NCI-H2107 treated with DMSO at 0.1 percent for 48 hours (cell line): Measurements from ENCODE around the gene PAN2.
A peak's percentile ranks its signal among the peaks of the same experiment; 100 is the strongest.
"Not testable (repeated sequence)": the region's sequence is repeated elsewhere in the genome, so short reads cannot be mapped to it uniquely, and the experiment has no call there.

Source experiments
- DNase-seq: peaks from one replicate; lab custom pipeline; 2025; ENCODE audit not compliant: unreplicated experiment; lab: John Stamatoyannopoulos, UW

Gene PAN2

DNA sequence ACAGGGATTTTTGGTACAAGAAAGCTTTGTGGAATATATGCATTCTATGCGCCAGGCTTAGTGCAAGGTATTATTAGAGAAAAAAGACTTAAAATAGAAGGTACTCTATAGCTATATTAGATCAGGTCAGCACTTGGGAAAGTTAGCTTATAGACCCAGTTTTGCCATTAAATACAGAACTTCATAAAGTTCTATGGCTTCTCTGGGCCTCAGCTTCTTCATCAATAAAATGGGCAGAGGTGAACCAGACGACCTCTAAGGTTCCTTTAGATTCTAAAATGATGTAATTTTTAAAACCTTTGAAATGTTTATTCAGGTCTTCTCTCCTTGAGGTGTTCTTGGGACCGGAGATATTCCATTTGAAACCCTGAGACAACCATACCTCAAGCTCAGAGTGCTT is 25.1 kb downstream of the PAN2 start:
- DNase-seq: no peak

DNA sequence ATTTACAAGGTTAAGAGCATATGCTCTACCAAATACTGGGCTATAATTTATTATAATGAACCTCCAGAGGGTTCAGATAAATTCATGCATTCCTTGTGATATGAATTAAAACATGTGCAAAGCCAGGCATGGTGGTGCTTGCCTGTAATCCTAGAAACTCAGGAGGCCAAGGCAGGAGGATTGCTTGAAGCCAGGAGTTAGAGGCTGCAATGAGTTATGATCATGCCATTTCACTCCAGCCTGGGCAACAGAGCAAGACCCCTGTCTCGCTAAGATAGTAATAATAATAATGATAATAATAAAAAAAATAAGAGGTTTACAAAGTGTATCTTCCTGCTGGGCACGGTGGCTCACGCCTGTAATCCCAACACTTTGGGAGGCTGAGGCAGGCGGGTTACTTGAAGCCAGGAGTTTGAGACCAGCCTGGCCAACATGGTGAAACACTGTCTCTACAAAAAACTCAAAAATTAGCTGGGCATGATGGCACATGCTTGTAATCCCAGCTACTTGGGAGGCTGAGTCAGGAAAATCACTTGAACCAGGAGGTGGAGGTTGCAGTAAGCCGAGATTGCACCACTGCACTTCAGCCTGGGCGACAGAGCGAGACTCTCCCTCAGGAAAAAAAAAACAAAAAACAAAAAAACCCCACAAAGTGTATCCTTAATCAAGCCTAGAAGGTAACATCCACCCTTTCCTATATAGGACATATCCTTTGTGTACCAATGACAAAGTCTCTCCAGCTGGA is 26.4 kb downstream of the PAN2 start:
- DNase-seq: no peak

DNA sequence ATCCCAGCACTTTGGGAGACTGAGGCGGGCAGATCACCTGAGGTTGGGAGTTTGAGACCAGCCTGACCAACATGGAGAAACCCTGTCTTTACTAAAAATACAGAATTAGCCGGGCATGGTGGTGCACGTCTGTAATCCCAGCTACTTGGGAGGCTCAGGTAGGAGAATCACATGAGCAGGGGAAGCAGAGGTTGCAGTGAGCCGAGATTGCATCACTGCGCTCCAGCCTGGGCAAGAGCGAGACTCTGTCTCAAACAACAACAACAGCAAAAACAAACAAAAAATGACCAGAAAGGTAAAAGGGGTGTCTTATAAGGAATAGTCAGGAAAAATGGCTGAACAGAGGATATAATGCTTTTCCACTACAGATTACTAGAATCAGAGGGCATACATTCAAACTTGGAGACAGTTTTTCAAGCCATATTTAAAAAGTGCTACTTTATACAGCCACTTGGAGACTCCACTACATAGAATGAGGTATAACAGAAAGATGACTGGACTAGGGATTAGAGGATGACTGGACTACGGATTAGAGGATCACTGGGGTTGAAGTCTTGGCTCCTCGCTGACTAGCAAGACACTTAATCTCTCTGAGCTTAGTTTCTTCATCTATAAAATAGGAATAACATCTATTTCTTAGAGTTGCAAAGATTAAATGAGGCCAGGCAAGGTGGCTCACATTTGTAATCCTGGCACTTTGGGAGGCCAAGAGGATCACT is 28.8 kb downstream of the PAN2 start:
- no peak for DNase-seq

DNA sequence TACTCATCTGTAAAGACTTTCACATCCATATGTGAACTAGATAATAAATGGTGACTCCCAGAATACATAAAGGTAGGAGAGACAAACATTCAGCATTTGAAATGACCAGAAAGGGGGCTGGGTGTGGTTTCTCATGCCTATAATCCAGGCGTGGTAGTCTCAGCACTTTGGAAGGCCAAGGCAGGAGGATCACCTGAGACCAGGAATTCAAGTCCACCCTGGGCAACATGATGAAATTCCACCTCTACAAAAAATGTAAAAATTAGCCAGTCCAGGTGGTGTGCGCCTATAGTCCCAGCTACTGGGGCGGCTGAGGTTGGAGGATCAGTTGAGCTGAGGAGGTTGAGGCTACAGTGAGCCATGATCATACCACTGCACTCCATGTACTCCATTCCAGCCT is 29.5 kb downstream of the PAN2 start:
- no peak for DNase-seq

DNA sequence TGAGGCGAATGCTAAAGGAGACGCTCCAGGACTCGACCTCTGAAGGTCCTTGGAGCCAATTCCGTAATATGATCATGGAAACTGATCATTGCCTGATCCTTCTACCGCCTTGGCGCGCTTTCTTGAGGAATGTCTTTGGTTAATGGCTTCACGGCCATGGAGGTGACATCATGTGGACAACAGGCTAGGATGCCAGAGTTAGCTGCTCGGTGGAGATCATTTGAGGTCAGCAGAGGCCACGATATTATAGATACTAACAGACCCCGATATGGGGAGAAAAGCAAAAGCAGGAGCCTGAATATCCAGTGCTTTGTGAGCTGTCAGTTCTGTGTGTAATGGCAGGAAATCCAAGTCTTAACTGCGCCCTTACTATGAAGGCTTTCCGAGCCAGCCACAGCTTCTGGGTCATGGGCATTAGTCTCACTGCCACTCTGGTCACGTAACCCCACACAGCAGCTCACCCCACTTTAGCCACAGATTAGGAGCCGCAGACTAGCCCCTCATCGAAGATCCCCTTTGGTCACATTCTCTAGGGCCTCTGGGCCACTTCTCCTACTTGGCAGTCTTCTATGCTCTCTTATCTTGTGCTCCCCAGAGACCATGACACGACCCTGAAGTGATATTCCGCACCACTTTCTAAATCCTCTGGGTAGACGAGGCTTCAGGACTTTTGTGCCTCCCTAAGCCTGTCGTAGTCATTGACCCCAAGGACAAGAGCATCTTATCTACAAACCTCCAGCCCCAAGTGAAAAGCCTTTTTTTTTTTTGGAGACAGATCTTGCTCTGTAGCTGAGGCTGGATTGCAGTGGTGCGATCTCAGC is 32.9 kb downstream of the PAN2 start:
- no peak for DNase-seq

DNA sequence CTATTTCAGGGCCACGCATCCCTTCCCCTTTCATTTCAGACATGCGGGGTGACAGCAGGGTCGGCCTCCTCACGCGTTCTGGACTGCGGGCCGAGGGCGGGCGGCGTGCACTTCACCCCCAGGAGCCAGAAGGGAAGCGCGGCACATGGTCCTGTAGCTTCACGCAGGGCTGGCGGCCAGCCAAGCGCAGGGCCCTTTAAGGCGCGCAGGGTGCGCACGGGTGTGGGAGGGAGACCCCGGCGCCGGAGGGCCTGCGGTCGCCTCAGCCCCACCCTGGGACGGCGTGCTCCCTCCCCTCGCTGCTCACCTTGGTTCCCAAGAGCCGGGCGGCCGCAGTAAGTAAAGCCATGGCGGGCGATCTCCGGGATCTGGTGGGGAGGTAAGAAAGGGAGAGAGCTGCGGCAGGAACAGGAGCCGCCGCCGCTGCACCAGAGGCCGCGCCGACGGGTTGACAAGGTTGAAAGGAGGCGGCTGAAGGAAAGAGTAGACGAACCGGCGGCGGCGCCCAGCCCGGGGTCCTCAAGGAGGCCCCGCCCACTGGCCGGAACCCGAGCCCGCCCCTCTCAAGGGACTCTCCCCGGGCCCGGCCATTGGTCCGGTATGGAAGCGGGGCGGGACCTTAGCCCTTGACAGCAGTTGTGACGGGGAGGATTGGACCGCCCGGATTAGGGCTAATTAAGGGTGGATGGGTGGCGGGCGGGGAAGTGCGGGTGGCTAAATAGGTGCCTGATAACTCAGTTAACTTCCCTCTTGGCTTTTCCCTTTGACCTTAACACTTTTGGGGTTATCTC is 33.8 kb downstream of the PAN2 start, which contains the start of gene CS:
Gene CS (minus strand): TSS at position 478 of the 791 bp plus-strand sequence. CDS start 129 bp downstream, at position 349.
- peak; percentile 89 for DNase-seq

DNA sequence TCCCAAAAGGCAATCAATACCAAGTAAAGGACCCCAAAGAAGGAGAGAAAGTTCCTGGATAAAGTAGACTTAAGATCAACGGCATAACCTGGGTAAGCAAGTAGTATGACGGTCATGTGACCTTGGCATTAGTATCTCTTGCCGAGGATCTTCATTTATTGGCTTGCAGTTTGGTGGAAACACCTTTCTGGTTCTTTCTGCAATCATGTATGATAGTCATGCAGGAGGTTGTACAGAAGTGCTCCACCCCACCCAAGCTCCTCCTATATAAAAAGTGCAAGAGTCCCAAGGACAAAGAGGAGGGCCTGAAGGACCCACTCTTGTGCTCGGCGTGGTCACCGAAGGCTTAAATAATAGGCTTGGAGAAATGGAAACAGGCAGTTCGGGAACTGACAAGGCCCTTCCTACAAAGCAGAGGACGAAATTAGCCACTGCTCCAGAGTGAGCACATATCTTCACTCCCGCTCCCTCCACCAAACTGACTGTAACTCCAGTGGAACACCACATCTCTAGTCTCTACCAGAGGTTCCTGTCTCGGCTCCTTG is 34.4 kb downstream of the PAN2 start:
- DNase-seq: no peak

DNA sequence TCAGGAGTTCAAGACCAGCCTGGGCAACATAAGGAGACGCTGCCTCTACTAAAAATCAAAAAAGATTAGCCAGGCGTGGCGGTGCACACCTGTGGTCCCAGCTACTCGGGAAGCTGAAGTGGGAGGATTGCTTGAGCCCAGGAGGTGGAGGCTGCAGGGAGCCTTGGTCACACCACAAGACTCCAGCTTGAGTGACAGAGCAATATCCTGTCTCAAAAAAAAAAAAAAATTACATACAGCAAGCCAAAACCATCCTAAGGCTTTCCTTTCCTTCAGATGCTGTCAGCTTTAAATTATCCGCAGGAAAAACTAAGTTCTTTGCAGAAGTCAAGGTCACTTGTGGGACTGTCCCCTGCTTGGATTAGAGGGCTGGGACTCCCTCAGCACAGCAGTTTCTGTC is 35.0 kb downstream of the PAN2 start:
- no peak for DNase-seq

DNA sequence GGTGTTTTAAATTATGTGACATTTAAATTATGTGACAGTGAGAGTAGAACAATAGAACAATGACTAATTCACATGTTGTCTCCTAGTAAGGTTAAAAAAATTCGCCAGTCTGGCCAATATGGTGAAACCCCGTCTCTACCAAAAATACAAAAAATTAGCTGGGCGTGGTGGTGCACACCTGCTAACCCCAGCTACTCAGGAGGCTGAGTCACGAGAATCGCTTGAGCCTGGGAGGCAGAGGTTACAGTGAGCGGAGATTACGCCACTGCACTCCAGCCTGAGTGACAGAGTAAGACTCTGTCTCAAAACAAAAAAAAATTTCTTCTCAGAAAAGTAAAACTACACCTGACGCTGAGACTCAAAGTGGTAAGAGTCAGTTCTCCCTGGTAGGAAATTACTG is 36.4 kb downstream of the PAN2 start:
- no peak for DNase-seq

DNA sequence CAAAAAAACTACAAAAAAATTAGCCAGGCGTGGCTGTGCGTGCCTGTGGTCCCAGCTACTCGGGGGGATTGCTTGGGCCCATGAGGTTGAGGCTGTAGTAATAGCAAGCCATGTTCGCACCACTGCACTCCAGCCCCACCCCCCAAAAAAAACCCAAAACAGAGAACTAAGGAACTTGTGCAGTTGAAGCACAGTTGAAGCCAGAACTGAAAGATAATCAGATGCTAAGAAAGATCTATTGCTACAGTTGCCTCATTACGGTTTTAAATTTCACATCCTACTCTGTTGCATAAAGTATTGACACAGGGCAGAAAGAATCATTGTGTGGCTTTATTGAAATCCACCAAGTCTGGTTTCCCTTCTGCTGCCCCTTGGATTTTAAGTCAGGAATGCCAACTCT is 37.5 kb downstream of the PAN2 start:
- DNase-seq: peak; percentile 55

DNA sequence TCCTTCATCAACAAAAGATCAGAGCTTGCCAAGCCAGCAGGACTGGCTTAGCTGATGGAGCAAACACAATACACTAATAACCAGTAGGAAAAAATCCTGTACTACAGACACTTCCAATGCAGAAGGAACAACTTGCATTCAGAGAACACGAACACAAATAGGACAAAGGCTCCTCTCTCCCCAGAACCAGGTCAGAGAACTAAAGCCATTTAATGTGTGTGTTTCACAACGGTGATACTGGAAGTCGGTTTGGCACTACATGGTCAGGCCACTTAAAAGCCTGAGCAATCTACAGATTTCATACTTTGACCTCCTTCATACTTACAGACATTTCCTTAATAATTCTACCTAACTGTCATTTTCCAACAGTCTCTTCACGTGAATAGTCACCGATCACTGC is 40.0 kb downstream of the PAN2 start:
- DNase-seq: no peak

DNA sequence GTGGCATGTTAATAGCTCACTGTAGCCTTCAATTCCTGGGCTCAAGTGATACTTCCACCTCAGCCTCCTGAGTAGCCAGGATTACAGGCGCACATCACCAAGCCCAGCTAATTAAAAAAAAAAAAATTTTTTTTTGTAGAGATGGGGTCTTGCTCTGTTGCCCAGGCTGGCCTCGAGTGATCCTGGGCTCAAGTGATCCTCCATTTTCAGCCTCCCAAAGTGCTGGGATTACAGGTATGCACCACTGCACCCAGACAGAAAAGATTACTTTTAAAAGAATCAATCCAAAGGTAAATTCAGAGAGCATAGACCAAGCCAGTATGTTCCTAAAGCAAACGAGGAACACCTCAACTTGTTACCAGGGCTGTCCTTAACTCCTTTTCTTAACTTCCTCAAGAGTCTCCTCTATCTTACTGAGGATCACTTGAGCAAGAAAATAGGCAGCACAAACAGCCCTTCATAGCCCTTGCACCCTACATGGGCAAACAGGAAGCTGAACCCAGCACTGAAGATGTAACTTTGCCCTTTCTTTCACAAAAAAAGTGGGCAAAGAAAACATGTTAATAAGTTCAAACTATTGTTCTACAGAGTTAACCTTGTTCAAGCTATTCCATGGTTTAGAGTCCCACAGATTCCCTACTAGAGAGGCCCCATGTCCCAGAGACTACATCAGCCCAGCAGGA is 45.0 kb downstream of the PAN2 start:
- DNase-seq: no peak

DNA sequence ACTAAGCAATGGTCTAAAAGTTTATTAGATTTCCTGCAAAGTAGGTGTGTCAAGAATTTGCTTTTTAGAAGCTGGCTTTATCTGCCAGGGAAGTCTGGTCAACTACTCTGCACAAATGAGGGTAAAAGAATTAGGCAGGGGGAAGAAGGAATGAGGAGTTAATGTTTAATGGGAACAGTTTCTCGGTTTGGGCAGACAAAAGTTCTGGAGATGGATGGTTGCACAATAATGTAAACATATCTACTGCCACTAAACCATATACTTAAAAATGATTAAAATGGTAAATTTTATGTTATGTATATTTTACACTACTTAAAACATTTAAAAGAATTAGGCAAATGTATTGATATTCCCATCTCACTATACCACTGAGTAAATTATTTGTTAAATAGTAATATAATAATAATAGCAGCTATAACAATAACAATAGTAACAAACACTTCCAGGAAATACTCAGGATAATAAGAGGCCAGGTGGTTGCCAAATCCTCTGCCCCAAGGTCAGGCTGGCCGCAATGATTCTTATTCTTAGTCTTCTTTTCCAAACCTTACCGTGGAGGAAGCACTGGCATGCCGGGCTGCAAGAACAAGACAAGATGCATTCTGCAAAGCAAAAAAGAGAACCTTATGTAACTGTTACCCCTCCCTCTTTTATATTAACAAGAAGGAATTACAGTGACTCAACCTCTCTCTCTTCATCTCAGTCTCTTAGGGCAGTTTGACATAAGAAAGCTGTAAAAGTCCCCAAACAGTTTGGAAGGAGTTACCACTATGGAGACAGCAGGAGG is 47.6 kb downstream of the PAN2 start:
- DNase-seq: no peak

DNA sequence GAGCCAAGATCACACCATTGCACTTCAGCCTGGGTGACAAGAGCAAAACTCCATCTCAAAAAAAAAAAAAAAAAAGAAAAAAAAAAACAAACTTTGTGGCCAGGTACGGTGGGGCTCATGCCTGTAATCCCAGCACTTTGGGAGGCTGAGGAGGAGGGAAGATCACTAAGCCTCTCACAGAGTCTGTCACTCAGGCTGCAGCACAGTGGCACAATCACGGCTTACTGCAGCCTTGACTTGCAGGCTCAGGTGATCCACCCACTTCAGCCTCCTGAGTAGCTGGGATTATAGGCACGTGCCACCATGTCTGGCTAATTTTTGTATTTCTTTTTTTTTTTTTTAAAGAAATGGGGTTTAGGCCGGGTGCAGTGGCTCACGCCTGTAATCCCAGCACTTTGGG is 49.5 kb downstream of the PAN2 start:
- not testable (repeated sequence) for DNase-seq

DNA sequence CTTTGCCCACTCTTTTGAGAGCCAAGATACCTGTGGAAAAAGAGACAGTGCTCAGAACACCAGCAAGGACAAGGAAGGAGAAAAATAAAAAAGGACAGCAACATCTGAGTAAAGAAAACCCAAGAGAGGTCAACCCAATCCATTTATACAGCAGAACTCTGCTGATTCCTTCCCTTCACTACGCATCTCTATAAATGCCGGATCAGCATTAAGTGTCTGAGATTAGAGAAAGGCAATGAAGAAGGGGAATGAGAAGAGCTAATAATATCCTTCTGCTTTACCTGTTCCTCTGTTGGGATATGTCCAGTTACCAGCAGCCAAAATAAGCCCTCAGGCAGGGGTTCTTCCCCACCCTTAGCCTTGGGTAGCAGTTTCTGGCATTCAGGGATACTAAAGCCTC is 51.2 kb downstream of the PAN2 start:
- DNase-seq: no peak

DNA sequence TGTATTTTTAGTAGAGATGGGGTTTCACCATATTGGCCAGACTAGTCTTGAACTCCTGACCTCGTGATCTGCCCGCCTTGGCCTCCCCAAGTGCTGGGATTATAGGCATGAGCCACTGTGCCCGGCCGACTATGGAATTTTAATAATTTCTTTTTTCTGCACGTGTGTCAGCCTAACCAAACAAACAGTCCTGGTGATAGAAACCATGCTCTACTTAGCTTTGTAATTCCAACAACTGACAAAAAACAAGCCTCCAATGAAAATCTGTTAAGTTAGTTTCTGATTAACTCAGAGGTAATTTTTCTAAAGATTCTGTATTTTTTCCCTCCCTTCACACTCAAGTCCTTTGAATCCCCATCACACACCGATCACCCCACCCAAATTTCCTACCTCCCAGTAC is 51.8 kb downstream of the PAN2 start:
- no peak for DNase-seq

DNA sequence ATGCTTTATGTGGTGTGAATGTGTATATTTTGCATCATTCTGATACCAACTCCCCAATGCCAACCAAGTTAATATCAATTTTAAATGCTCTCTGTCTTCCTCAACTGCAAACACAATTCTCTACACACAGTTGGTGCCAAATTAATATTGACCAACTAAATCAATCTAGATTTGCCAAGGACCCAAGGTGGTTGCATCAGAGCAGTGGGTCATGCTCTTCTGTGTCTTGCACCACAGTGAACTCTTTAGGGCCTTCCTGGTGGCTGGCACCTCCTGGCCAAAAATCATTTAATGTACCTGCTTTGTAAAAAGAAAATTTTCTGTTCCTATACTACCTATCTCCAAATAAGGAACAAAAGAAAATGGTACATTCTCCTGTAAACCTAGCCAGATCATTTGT is 53.0 kb downstream of the PAN2 start:
- no peak for DNase-seq

DNA sequence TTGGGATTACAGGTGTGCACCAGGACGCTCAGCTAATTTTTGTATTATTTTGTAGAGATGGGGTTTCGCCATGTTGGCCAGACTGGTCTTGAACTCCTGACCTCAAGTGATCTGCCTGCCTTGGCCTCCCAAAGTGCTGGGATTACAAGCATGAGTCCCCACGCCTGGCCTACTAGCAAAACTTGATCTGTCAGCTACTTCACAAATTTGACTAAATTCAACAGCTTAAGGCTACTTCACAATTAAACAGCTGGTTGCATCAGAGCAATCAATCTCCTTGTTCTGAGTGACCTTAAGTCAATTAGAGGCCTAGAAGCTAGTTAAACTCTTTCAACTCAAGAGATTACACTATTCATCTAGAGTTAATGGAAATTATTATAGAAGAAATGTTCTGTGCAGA is 54.9 kb downstream of the PAN2 start:
- DNase-seq: no peak

DNA sequence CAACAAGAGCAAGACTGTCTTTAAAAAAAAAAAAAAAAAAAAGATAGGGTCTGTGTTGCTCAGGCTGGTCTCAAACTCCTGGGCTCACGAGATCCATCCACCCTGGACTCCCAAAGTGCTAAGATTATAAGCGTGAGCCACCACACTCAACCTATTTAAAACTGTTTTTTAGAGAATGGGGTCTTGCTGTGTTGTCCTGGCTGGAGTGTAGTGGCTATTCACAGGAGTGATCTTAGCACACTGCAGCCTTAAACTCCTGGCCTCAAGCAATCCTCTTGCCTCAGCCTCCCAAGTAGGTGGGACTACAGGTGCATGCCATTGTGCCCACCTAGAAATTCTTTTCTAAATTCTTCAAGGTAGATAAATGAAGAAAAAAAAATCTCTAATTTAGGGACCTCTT is 59.5 kb downstream of the PAN2 start:
- no peak for DNase-seq
